ENCODE measurements around the gene PIGQ.

PIGQ gene

DNA sequence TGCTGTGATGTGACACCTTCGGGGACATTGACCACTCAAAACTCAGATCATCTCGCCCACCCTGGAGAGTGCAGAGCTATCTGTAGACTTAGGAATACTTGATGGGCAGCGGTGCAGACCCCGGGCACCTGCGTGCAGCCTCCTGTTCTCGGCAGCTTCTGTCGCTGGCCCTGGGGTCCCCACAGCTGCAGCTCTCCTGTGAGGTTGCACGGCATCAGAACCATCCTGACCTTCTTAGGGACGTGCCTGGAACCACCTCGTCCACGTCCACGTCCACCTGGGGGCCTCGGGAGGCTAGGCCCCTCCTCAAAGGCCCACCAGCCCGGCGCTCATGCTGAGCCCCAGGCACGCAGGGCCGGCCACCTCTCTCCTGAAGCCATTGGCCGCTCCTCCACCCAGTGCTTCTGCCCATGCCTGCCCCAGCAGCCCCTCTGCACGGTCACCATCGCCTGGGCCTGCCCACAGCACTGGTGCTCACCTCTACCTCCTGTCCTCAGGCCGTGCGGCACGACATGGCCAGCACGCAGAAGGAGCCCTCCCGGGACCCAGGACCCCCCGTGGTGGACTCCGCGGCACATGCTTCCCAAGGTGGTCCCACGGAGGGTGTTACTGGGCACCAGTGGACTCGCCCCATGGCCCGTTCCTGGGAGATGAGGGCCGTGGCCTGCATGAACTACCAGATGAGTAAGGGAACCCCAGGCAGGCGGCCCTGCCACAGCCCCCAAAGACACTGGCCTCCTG is 58.7 kb downstream of the PIGQ start:
- DNase-seq (ENCODE audit: low read depth) = no peak

DNA sequence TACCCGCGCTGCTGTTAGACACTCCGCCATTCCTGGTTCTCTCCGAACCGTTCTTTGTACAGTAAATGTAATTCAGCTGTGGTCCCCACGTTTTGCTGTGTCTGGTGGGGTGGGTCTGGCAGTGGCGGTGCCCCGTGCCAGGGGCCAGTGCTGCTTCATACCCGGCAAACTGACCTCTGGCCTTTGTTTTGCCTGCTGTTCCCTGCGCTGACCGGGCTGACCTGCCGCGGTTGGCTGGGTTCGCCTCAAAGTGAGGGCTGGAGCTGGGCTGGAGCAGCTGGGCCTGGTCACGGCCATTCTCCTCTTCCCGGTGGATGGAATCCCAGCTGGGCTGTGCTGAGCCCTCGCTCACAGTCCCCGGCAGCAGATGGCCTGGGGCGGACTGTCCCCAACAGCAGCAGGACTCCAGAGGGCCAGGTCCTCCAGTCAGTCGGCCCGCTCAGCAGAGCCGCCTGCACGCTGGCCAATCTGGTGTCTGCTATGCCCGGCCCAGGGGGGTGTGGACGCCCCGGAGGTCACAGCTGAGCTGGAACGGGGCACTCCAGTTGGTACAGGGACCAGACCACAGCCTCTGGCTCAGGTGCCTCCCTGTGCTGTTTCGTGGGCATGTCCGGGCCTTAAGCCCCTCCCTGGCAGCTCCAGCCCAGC is 59.5 kb downstream of the PIGQ start:
- no peak for DNase-seq (ENCODE audit: low read depth)

DNA sequence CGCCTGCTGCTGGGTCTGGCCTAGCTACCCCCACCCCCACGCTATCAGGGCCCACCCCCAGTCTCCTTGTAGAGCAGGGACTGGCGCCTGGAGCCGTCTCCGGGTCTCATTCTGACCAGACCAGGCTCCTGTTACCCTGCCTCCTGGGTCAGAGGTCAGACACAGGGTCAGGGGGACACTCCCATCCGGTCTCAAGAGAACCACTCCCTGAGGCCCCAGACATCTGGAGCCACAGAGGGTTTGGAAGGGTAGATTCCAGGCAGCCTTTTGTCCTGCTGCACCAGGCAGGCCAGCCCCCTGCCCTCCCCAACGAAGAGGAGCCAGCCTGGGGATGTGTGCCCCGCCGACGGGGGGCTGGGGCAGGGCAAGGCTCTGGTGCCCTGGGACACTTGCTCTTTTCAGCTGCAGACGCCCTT is 60.1 kb downstream of the PIGQ start:
- no peak for DNase-seq (ENCODE audit: low read depth)

DNA sequence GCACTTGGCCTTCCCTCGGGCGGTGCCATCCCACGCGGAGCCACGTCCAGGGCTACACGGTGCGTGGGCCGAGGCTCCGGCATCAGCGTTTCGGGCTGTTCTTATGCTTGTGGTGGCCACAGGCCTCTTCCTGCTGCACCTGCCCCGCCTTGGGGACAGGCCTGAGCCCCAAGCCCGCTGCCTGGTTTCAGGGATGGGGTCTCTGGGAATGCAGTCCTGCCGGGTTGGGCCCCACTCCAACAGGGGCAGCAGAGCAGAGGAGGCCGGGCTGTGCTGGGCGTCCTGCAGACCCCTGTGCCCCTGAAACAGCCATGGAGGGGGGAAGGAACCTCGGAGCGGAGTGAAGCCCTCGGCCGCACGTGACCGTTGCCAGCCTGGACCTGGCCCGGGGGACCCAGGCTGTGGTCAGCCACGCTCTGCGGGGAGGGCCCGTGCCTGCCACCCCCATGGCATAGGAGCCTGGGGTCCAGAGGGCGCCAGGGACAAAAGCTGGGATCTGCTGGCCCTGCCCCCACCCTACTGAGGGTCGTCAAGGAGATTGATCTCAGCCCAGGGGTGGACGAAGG is 60.6 kb downstream of the PIGQ start:
- DNase-seq (ENCODE audit: low read depth) = no peak

DNA sequence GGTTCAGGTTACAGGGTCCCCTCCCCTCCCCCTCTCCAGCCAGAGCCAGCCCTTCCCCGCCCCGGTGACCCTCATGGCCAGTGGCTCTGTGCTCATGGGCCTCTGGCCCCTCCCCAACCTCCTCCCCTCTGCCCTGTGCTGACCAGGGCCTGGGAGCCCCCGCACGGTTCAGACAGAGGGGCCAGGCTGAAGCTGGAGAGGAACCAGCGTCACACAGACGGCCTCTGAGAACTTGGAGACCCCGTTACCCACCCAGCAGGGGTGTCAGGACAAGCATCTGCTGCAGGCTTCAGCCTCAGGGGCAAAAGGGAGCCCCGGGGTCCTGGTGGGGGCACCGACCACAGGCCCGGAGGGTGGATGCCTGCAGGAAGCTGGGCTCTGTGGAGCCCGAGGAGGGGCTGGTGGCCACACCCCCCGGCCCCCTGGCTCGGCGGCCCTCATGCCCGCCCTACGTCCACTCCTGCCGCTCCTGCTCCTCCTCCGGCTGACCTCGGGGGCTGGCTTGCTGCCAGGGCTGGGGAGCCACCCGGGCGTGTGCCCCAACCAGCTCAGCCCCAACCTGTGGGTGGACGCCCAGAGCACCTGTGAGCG is 61.1 kb downstream of the PIGQ start, which contains the start of gene WFIKKN1:
TSS of gene WFIKKN1 (plus strand) at position 171 of the 591 bp plus-strand sequence. CDS start at position 440, 269 bp downstream.
- DNase-seq (ENCODE audit: low read depth) = no peak

DNA sequence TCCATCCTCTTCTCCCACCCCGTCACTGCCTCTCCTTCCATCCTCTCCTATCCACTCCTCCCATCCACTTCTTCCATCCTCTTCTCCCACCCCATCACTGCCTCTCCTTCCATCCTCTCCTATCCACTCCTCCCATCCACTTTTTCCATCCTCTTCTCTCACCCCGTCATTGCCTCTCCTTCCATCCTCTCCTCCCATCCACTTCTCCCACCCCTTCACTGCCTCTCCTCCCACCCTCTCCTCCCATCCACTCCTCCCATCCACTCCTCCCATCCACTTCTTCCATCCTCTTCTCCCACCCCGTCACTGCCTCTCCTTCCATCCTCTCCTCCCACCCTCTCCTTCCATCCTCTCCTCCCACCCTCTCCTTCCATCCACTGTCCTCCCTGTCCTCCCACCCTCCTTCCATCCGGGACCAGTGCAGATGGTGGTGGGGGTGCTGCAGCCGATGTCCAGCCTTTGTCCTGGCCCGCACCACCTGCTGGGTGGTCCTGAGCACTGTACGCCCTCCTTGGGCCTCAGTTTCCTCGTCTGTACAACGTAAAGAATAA is 62.1 kb downstream of the PIGQ start:
- DNase-seq (ENCODE audit: low read depth) = no peak

DNA sequence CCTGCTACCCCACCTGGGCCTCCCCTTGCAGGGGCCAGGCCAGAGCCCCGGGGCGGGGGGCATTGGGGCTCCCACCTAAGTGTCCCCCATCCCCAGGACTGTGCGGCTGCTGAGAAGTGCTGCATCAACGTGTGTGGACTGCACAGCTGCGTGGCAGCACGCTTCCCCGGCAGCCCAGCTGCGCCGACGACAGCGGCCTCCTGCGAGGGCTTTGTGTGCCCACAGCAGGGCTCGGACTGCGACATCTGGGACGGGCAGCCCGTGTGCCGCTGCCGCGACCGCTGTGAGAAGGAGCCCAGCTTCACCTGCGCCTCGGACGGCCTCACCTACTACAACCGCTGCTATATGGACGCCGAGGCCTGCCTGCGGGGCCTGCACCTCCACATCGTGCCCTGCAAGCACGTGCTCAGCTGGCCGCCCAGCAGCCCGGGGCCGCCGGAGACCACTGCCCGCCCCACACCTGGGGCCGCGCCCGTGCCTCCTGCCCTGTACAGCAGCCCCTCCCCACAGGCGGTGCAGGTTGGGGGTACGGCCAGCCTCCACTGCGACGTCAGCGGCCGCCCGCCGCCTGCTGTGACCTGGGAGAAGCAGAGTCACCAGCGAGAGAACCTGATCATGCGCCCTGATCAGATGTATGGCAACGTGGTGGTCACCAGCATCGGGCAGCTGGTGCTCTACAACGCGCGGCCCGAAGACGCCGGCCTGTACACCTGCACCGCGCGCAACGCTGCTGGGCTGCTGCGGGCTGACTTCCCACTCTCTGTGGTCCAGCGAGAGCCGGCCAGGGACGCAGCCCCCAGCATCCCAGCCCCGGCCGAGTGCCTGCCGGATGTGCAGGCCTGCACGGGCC is 62.9 kb downstream of the PIGQ start:
- no peak for DNase-seq (ENCODE audit: low read depth)

DNA sequence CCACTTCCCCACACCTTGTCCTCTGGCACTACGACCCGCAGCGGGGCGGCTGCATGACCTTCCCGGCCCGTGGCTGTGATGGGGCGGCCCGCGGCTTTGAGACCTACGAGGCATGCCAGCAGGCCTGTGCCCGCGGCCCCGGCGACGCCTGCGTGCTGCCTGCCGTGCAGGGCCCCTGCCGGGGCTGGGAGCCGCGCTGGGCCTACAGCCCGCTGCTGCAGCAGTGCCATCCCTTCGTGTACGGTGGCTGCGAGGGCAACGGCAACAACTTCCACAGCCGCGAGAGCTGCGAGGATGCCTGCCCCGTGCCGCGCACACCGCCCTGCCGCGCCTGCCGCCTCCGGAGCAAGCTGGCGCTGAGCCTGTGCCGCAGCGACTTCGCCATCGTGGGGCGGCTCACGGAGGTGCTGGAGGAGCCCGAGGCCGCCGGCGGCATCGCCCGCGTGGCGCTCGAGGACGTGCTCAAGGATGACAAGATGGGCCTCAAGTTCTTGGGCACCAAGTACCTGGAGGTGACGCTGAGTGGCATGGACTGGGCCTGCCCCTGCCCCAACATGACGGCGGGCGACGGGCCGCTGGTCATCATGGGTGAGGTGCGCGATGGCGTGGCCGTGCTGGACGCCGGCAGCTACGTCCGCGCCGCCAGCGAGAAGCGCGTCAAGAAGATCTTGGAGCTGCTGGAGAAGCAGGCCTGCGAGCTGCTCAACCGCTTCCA is 63.7 kb downstream of the PIGQ start:
- DNase-seq (ENCODE audit: low read depth) = no peak

Measured in stimulated activated CD4-positive, alpha-beta T cell treated with anti-CD3 and anti-CD28 coated beads, Interleukin-2, amount 100 ng/mL, for 4 hours (primary cell).